ENCODE data around the gene NPTN.
"Not testable (repeated sequence)": the region's sequence is repeated elsewhere in the genome, so short reads cannot be mapped to it uniquely, and the experiment has no call there.

NPTN gene

DNA sequence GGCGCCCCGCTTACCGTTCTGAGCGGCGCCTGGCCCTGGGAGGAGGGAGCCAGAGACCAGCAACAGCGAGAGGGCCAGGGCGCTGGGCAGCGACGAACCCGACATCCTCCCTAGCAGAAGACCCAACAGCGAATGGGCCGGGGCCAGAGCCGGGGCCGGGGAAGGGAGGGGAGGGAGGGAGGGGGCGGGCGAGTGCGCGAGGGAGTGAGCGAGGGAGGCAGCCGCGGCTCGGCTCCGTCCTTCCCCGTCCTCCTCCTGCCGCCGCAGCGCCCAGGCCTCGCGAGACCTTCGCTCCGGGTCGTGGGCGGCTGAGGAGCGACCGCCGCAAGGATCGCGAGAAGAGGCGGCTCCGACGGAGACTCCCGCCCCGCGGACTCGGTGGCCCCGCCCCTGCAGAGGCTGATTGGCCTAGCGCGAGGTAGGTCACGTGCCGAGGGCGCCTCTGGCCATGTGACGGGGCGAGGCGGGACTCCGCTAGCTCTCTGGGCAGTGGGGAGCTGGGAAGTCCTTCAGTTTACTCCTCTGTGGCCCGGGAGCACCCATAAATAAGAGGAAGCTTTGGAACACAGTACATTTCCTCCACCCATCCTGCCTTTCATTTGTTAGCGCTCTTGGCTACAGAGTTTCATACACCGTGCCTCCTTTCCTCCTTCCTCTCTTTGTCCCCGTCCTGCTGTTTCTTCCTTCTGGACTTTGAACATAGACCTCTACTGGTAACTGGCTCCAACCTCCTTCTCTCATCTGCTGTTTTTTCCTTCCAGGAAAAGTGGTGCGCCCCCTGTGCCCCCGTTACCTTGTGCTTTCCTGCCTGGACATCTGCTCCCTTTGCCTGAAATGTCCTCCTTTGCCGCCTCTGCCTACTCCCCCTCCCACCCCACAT lies at the start of gene NPTN:
Gene NPTN, minus strand, starts transcription at position 279 of the 880 bp plus-strand sequence. Its CDS starts 174 bp downstream, at position 105.
- peak; percentile 92 to 95 for DNase-seq

DNA sequence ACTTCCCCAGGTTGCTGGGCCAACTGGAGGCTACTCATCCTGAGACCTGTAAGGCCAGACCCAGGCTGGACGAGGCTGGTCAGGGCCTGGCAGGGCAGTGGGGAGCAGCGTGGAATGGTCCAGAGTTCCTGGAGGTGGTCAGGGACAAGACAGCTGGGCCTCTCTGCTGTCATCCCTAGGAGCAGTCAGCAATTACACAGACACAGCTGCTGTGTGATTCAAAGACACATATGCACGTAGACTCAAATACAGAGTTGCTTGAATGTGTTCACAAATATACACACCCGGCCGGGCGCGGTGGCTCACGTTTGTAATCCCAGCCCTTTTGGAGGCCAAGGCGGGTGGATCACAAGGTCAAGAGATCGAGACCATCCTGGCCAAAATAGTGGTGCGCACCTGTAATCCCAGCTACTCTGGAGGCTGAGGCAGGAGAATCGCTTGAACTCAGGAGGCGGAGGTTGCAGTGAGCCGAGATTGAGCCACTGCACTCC lies 49.5 kb upstream of the NPTN start:
- no peak for DNase-seq

DNA sequence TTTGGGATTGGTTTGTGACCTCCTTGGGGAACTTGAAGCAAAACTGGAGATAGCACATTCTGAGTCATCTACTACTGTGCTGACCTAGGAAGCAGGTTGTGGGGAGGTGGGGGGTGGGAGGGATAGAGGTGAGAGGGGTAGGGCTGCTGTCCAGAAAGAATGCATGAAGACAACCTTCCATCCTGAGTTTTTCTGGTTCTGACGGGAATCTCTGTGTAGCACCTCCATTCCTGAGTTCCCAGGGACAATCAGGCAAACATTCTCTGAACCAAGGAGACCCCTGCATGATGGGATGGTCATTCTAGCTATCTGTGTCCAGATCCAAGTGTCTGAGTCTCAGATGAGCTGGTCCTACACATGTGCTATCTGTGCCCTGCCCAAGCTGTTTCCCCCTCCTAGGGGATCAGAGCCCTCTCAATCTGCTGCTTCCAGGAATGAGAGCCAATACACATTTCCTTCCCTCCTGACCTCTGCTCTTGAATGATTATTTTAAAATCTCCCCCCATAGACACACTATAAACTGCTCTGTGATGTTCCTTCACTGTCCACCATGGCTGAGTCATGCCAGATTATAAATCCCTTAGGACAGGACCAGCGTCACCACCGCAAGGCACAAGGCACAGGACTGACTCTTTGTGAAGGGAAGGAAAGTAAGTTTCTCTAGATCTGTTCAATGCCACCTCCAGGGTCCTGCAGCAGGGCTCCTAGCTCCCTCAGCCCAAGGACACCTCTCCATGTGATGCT lies 48.8 kb upstream of the NPTN start:
- DNase-seq, result no peak

DNA sequence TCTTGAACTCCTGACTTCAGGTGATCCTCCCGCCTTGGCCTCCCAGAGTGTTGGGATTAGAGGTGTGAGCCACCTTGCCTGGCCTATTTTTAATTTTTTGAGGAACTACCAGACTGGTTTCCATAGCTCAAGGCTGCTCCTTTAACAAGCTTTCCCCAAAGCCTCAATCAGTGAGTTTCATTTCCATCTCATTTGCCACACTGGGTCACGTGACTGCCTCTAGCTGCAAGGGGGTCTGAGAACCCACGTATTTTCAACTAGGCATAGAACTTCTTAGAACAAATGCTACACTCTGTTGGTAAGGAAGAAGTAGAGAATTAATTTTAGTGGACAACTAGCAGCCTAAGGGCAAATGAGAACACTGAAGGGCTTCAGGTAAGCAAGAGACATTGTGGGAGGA lies 47.9 kb upstream of the NPTN start:
- no peak for DNase-seq

DNA sequence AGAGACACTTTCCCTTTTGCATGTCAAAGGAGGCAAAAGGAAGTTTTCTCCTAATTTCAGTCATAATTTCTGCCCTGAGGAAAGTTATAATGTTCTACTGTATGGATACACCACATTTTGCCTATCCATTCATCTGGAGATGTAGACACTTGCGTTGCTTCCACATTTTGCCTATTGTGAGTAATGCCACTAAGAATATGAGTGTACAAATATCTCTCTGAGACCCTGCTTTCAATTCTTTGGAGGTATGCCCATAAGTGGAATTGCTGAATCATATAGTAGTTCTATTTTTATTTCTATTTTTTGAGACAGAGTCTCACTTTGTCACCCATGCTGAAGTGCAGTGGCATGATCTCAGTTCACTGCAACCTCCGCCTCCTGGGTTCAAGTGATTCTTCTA lies 47.4 kb upstream of the NPTN start:
- no peak for DNase-seq

DNA sequence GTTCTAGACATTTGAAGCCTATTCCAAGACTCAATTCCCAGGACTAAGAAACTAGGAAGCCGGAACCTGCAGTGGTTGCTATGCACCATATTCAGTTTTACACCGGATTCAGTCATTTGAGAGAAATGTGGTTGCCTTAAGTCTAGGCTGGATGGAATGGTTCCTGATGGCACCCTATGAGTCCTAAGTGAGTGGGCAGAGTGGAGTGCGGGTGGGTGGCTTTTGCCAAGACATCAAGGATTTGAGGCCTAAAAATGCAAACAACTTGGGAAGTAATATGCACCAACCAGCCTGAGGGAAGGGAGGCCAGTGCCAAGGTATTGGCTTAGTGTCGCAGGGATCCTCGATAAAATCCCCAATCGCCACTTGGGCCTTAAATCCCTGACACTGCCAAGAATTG lies 46.8 kb upstream of the NPTN start:
- no peak for DNase-seq

DNA sequence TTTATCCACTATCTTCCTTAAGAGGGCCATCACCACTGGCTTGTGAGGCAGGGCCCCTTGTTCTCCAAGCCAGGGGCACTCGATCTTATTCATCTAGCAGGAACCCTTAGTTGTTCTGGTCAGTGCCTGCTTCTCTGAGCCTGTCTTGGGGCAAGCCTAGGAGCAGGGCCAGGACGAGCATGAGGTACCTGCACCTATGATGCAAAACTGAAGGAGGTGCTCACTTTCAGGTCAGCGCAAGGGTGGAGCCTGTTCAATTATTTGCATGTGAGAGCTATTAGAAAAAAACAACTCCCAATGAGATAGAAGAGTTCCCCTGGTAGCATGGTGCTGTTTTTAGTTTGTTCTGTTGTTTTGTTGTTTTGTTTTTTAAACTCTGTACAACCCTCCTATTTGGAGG lies 46.0 kb upstream of the NPTN start:
- DNase-seq, result no peak

DNA sequence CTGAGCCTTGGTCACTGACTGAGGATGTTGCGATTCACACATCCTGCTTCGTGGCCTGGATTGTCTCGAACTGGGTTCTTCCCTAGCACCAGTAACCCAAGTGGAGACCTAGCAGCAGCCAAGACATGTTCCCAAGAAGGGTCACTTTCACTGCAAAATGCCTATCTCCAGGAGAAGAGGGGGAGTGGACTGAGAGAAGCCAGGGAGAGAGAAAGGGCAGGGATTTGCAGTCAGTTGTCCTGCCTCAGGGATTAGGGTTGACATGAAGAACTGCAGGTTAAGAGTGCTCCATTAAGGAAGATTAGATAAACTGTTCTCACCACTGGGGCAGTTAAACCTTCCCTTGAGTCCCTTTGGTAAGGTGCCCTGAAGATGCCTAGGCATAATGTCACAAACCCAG lies 45.3 kb upstream of the NPTN start:
- DNase-seq, result no peak

DNA sequence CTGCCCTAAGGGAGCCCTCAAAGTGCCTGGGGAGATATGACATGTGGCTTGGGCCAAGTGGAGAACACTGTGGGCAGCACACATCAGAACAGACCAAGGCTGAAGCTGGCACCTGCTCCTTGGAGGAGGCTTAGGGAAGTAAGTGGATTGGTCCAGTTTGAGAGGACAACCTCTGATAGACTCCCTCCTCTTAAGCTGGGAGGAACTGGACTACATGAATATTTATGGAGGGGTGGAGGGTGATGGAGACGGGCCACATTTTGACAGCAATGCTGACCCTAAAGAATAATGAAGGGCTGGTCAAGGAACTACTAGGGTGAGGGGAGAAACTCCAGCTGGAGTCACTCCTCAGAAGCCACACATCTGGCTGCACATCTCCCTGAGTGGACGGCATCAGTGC lies 44.5 kb upstream of the NPTN start:
- no peak for DNase-seq

DNA sequence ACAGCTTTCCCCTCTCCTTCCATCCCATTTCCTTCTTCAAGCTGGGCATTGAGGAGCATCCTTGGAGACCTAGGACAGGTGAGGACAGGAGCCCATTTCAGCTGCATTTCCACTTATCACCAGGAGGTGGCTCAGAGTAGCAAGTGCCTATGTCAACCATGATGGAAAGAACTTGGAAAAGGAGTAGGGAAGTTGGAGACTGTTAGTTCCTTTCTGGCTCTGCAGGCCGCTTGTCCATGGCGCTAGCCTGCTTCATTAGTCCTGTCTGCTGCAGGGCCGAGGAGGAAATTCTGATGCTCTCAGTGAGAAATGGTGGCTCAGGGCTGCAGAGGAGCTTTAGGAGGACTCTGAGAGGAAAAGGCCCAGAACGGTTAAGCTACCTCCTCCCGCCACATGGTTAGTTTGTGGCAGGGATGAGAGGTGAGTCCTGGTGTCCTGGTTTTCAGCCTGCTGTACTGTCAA lies 44.0 kb upstream of the NPTN start:
- no peak for DNase-seq

DNA sequence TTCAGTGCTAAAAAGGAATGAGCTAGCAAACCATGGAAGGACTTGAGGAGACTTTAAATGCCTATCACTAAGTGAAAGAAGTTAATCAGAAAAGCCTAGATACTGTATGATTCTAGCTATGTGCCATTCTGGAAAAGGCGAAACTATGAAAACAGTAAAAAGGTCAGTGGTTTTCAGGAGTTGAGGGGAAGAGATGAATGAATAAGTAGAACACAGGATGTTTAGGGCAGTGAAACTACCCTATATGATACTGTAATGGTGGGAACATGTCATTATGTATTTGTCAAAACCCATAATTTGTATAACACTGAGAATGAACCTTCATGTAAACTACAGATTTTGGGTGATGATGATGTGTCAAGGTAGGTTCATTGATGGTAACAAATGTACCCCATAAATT lies 41.4 kb upstream of the NPTN start:
- DNase-seq, result no peak

DNA sequence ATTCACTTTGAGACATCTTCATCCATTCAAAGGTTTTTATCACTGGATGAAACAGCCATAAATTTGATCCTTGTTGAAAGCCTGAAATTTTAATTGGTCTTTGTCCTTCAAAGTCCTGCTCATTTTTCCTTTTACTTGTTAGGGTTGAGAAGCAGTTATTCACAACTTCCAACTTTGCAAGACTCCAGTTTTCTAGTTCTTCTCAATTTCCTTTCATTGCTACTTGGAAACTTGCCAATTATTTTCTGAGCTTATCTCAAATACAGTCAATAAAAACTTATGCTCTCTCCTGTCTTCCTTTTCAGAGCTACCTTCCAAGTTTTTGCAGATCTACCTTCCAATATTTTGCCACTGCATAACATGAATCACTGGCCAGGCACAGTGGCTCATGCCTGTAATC lies 27.3 kb upstream of the NPTN start:
- no peak for DNase-seq

DNA sequence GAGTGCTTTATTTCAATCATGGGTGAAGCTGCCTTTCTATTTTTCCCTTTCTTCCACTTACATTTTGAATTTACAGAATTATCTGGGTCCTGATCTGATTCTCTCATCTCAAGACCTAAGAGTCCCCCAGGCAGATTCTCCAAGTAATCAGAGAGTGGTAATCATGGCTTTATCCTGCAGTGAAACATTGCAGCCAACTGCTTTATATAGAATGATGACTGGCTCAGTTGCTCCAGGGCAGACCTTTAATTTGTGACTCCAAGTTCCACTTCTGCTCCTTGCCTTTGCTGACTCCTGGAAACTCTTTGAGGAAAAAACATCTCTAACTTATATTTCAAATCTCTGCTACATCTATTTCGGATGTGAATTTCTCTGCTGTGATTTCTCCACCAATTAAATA lies 25.5 kb upstream of the NPTN start:
- no peak for DNase-seq

DNA sequence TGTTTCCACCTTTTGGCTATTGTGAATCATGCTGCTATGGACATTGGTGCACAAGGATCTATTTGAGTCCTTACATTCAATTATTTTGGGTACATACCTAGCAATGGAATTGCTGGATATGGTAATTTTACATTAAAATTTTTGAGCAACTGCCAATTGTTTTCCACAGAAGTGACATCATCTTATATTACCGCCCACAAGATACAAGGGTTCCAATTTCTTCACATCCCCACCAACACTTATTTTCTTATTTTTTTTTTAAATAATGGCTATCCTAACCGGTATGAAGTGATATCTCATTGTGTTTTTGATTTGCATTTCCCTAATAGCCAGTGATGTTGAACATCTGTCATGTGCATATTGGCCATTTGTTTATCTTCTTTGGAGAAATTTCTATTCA lies 22.5 kb upstream of the NPTN start:
- no peak for DNase-seq

DNA sequence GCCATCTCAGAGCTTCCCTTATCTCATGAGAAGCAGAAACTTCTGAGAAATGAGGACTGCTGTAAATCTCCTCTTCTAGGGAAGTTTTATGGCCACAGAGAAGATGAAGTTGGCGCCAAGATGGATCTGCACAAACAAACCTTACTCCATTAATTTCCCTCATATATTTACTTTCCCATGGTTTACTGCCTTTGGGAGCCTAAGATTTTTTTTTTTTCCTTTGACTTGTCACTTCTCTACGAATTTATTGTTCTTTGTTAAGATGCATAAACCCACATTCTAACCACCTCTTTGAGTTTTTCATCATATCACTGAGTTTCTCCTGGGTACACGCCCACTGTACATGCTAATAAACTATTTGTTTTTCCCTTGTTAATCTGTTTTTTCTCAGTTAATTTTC lies 21.5 kb upstream of the NPTN start:
- no peak for DNase-seq

DNA sequence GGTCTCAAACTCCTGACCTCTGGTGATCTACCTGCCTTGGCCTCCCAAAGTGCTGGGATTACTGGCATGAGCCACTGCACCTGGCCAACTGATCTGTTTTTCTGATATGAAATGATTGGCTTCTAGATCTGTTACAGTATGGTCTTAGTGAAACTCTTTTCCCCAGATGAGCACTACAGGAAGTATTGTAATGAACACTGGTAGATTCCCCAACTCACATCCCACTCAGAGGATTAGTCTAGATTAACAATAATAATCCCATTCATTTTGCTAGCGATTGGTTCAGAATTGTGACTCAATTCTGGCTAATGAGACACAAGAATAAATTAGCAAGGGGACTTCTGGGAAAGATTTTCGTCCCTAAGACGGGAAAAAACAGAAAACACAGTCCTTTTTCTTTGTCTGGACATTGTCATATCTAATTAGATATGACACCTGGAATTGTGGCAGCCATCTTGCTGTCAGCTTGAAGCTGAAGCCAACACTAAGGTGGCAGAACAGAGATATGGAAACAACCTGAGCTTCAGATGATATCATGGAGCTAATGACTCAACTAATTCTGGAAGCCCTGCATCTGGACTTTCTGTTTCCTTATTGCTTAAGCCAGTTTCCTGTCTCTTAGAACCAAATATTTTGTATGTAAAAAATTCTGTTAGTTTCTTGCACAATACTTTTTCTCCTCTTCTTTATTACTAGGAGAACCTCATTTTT lies 17.4 kb upstream of the NPTN start:
- DNase-seq, result no peak

DNA sequence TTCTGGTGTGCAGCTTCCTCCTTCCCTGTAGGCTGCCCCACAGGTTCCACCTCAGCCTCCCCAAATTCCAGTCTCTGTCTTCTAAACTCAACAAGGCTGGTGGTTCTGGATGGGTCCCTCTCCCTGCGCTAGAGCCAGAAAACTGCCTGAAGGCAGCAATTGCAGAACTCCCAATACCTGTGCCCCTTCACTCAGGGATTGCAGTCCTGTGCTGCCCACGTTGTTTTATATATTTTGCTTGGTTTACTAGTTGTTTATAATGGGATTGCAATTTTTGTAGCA lies 14.8 kb upstream of the NPTN start:
- no peak for DNase-seq

DNA sequence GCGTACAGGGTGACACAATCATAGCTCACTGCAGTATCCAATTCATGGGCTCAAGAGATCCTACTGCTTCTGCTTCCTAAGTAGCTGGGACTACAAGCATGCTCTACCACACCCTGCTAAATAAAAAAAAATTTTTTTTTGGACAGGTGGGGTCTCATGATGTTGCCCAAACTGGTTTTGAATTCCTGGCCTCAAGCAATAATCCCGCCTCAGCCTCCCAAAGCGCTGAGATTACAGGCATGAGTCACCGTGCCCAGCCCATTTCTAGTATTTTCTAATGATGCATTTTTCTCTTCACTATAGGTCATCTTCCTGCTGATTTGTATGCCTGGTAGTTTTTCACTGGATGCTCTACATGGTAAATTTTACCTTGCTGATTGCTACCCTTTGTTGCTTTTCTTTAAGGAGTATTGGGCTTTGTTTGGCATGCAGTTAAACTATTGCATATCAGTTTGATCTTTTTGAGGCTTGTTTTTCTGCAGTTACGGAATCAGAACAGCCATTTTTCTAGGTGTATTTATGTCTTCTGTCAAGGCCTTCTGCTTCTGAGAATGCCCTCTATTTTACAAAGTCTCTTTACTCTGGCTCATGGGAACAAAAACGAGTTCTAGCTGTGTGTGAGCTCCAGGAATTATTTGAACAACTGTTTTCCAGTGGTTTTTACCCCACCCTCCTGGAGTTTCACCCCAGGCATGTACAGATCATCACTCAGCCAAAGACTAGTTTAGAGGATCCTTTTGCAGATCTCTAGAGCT lies 14.2 kb upstream of the NPTN start:
- DNase-seq, result no peak

DNA sequence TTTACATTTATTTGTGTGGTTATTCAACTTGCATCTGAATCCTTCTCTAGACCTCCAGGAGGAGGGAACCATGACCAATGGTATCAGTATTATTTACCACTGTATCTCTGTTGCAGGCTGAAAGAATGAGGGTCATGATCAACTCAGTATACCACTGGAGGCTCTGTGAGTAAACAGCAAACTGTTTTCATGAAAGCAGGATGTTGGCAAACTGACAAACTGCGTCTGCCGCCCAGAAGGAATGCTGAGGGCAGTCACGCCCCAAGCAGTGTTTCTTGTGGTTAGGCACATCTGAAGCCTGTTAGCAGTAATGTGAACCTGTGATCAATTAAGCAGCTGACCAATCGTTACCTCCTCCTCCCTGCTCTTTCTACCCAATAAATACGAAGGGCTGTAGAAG lies 6.3 kb upstream of the NPTN start:
- DNase-seq, result not testable (repeated sequence)

DNA sequence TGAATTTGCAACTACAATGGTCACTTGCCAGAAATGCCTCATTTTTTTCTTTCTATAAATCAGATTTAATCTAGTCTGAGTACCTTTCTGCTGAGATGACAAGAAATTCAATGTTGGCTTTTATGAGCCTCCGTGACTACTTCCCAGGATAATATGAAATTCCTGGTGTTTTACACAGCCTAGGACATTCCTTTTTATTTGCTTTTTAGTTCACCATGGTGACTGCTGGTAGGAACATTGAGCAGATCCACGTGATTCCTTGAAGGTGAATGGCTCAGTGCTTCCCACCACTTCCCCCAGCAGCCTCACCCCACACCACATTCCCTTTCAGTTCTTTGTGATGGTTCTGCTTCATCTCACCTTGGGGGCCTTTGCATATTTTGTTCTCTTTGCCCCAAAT lies 4.3 kb upstream of the NPTN start:
- no peak for DNase-seq

DNA sequence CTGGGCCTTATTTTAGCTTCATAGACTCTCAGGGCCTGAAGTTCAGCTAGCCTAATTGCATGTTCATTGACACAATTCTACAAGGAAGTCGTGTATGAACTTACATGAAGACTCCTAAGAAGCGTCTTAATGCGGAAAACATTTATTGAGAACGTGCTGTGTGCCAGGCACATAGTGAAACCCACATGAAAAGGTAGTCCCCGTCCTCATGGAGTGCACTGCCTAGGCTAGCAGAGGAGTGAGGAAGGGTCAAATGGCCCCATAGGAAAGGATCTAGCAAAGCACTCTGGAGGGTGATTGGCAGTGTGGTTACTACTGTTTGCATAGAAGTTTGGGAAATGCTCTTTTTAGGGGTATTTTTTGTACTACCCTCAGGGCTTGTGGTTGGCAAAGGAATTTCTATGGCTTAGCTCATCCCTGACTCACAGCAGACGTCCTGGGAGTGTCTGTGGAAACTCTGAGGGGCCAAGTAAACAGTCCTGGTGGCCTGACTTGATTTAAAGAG lies 854 bp upstream of the NPTN start:
- DNase-seq, result no peak

DNA sequence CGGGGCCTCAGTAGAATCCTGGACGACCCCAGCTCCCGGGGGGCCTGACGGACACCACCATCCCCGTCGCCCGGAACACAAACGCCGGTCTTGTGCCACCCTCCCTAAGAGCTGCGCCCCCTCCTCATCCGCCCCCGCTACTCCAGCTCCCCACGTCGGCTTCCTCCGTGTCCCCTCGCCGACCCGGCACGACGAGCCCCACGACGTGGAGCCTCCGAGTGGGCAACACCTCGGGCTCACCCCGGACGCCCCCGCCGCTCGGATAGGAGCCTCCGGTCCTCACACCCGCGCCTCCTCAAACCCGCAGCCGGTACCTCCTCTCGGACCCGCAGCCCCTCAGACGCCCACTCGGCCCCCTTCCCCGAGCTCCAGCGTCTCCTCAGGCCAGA lies 525 bp downstream of the NPTN start:
- DNase-seq, result no peak

Data from NCI-H187 (cell line).